GM12801 (cell line): ENCODE measurements around the gene ADGRF1.

Source experiments
- TF ChIP-seq, protein P1 (sequence below): IDR thresholded peaks from one replicate; pipeline ENCODE4 v1.5.1; 2011; ENCODE audit warnings: control low read depth; ENCODE audit not compliant: insufficient read length; ENCODE audit errors: extremely low read depth

ADGRF1 gene

DNA sequence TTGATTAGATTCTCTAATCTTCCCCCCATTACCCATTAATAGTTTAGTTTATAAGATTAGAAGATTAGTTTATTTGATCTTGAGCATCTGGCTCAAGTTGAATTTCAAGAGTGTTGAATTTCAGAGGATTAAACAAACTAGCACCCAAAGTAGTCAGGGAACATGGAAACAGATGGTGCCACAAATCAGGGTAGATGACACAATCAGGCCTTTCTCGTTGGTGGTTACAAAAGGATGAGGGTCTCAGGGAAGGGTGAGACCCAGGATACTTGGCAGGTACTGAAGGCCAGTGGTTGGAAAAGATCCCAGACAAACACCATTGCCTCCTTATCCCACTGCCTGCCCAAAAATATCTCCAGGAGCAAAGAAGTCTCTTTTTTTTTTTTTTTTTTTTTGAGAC is 29.5 kb upstream of the ADGRF1 start:
- TF ChIP-seq, protein P1, sequence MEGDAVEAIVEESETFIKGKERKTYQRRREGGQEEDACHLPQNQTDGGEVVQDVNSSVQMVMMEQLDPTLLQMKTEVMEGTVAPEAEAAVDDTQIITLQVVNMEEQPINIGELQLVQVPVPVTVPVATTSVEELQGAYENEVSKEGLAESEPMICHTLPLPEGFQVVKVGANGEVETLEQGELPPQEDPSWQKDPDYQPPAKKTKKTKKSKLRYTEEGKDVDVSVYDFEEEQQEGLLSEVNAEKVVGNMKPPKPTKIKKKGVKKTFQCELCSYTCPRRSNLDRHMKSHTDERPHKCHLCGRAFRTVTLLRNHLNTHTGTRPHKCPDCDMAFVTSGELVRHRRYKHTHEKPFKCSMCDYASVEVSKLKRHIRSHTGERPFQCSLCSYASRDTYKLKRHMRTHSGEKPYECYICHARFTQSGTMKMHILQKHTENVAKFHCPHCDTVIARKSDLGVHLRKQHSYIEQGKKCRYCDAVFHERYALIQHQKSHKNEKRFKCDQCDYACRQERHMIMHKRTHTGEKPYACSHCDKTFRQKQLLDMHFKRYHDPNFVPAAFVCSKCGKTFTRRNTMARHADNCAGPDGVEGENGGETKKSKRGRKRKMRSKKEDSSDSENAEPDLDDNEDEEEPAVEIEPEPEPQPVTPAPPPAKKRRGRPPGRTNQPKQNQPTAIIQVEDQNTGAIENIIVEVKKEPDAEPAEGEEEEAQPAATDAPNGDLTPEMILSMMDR, result no peak

- TF ChIP-seq, protein P1, result no peak
Observed at GRCh38 chr6:47070461-47070860, 28.3 kb upstream of the ADGRF1 start.

- TF ChIP-seq, protein P1, result no peak
Observed at GRCh38 chr6:47069156-47069555, 27.0 kb upstream of the ADGRF1 start.

GRCh38 chr6:47066418-47066817 is 24.3 kb upstream of the ADGRF1 start:
- TF ChIP-seq, protein P1, result no peak

DNA sequence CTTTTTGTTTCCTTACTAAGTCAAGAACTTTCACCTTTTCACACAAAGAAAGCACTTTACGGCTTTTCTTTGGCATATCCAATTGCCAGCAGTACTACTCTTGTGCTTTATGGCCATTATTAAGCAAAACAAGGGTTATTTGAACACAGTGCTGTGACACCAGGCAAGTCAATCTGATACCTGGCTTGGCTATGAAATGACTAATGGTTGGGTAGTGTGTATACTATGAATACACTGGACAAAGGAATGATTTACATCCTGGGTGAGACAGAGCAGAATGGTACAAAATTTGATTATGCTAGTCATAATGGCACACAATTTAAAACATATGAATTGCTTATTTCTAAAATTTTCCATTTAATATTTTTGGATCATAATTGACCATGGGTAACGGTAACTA is 22.1 kb upstream of the ADGRF1 start:
- TF ChIP-seq, protein P1, result no peak

GRCh38 chr6:47062346-47062745 is 20.2 kb upstream of the ADGRF1 start:
- TF ChIP-seq, protein P1, result no peak

GRCh38 chr6:47061309-47062300 is 19.5 kb upstream of the ADGRF1 start:
- TF ChIP-seq, protein P1, result no peak
